ENCODE results near the gene FAM98B.

FAM98B gene

DNA sequence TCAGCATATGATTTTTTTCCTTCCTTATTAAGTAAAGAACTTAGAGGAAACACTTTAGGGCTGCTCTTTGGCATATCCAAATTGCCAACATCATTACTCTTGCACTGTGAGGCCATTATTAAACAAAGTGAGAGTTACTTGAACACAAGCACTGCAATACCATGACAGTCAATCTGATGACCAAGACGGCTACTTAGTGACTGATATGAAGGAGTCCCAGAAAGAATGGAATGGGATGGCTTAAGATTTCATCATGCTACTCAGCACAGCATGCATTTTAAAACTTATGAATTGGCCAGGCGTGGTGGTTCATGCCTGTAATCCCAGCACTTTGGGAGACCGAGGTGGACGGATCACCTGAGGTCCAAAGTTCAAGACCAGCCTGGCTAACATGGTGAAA, 55.2 kb downstream of the FAM98B start:
- DNase-seq: no peak

DNA sequence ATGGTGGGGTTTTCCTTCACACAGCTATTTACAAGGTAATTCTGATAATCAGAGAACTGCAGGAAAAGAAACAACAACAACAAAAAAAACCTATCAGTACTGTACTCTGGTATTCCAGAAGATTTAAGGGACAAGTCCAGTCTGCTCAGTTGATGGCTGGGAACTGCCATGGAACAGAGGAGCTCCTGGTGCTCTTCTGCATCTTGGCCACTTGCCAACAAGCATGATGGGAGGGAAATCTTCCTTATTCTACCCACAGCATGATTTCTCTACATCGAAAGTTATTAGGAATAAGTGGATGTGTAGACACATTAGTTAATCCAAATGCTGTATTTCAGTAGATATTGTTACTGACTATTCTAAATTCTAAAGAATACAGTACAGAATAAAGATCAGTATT, 59.0 kb downstream of the FAM98B start:
- no peak for DNase-seq

DNA sequence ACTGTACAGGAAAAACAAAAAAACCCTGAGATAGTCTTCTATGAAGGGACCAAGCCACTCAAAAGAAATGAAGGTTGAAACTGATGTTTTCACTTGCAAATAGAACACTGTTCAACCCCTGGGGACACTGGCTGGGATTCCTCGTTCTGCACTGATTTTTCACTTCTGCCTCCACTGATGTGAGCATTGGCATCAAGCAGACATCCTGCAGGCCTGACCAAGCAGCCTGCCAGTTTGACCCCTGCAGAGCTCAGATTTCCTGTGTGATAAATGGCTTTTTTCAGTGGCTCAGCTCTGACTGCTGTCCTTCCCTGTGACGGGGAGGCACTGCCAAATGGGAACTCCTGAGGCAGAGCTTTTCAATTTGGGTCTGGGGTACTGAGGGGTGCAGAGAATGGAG, 60.7 kb downstream of the FAM98B start:
- DNase-seq: no peak

DNA sequence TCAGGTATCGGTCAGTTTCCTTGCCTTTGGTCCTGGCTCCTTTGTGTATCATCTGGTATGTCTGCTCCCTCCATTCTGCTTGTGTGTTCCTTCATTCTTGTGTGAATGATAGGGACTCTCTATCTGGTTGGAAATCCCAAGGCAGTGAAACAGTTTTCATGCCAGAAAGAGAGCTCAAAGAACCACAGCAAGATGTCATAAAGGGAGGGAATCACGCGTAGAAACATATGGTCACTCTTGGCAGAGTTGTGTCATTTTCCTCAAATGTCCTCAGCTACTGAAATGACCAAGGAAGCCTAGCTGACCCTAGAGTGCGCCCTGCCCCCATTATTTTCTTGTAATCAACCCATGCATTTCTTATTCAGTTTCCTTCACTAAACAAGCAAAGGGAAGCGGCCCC, 62.7 kb downstream of the FAM98B start:
- DNase-seq: no peak

GRCh38 chr15:38517312-38517975, 63.5 kb downstream of the FAM98B start:
- DNase-seq: no peak

DNA sequence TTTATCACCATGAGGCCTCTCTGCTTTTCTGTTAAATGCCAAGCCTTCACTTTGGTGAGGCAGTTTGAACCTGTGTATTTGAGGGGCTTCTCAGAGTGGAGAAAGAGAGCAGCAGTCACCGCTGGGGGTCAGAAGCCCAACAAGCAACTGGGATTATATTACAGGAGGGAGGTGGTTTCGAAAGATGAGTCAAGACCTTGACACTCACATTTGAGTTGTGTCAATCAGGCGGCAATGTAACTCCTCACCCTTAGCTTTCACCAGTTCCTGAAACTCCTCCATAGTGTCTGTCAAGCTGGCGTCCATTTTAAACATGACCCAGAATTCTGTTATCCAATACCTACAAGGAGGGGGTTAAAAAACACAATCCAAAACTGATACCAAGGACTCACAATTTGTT, 64.2 kb downstream of the FAM98B start:
- DNase-seq: no peak

DNA sequence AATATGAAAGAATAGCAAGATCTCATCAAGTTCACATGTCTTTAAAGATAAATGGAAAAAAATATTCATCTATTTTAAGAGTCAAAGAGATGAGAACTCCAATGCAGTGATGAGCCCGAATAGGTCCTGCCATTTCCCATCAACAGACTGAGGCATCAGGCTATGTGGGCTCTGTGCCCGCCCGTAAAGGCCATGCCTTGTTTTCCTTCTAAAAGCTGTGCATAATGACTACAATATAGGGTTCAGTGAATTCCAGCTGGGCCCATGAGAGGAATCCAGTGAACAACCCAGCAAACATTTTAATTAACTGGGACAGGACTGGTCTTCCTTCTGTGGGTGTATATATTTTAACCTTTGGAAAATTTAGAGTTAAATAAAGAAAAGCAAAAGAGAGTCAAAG, 66.1 kb downstream of the FAM98B start:
- no peak for DNase-seq

DNA sequence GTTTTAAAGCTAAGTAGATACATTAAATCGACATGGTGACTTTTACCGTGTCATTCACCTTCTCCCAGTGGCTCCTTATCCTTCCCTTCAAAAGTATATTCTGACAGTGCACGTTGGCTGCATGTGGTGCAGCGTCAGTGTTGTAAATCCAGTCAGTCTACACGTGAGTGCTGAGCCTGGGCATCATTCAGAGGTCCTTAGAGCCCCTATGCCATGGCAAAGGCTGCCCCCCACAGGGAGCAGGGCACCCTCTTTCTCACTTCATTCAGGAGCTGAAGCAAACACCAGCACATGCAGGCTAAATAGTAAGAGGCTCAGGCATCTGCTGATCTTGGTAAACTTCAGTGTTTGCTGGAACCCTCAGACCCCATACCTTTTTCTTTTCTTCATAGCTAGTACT, 67.4 kb downstream of the FAM98B start:
- no peak for DNase-seq

DNA sequence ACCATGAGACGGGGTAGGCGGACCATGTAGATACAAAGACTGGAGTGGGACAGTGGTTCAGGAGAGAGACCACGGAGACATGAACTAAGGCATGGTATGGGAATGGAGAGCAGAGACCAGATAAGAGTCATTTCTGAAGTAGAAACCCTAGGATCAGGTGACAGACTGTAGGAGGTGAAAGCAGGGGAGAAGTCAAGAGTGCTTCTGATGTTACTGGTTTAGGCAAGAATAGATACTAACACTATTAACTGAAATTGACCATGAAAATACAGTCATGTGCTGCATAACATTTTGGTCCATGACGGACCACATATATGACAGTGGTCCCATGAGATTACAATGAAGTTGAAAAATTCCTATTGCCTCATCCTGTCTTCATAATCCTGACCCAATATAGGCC, 69.0 kb downstream of the FAM98B start:
- DNase-seq: no peak

GRCh38 chr15:38524156-38524555, 70.2 kb downstream of the FAM98B start:
- no peak for DNase-seq

GRCh38 chr15:38525489-38525888, 71.6 kb downstream of the FAM98B start:
- no peak for DNase-seq

GRCh38 chr15:38526158-38526557, 72.2 kb downstream of the FAM98B start:
- DNase-seq: no peak

- DNase-seq: no peak
Measured at GRCh38 chr15:38528294-38528693, 74.4 kb downstream of the FAM98B start.

GRCh38 chr15:38530113-38530512, 76.2 kb downstream of the FAM98B start:
- DNase-seq: peak; percentile 19

GRCh38 chr15:38531509-38531908, 77.6 kb downstream of the FAM98B start:
- DNase-seq: no peak

- no peak for DNase-seq
Measured at GRCh38 chr15:38532728-38533127, 78.8 kb downstream of the FAM98B start.

- DNase-seq: no peak
Measured at GRCh38 chr15:38533416-38533915, 79.5 kb downstream of the FAM98B start.

DNA sequence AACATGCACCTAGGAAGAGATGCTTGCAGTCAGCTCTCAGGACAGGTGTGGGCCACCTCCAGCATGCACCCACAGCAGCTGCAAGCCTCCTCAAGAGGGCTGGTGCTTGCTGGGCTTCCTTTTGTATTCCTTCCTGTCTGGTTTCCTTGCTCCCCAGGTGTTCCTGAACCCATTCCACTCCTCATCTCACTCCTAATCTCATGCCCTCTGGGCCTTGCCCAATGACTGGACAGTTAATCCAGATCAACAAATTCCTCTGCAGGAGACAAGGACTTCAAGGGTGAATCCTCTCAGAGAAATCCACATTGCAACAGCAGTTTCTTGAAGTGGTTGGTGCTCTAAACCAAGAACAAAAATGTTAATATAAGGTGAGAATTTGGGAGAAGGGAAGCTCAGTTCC, 80.0 kb downstream of the FAM98B start:
- no peak for DNase-seq

GRCh38 chr15:38534691-38535090, 80.8 kb downstream of the FAM98B start:
- DNase-seq: no peak

DNA sequence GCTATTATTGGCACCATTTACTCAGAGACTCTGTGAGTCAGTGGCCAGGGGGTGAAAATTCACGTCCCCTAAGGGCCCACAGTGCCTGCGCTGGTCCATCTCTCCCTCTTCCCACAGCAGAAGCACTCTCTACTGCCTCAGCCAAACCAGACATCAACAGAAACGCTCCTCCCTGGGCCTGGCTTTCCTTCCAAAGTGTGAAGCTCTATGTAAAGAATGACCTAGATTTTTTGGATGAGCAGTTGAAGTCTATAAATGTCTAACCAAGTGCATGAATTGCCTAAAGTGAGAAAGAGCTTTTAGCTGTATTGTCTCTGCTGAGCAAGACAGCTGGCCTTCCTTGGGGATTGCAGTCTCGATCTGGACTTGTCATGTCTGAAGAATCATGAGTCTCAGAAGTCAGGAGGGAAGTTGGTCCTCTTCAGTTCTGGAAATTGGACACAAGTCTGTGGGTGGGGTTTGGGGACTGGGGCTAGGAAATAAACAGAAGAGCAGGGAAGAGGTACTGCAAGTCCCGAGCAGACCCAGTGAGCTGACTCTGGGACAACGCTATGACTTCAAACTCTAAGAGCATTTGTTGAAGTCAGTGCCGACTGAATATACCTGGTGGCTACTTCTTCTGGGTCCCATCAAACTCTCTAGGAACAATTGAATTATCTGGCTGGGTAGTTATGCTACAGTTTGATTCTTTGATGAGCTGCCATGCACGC, 81.7 kb downstream of the FAM98B start:
- no peak for DNase-seq

GRCh38 chr15:38536201-38536676, 82.3 kb downstream of the FAM98B start:
- no peak for DNase-seq
